GOT3 (cell line): ENCODE results near the gene SYNE1.
"Not testable (repeated sequence)": the region's sequence is repeated elsewhere in the genome, so short reads cannot be mapped to it uniquely, and the experiment has no call there.

Experiments
- DNase-seq: peaks from one replicate; lab custom pipeline; 2025; ENCODE audit warnings: mixed read lengths; lab: John Stamatoyannopoulos, UW

The SYNE1 gene

DNA sequence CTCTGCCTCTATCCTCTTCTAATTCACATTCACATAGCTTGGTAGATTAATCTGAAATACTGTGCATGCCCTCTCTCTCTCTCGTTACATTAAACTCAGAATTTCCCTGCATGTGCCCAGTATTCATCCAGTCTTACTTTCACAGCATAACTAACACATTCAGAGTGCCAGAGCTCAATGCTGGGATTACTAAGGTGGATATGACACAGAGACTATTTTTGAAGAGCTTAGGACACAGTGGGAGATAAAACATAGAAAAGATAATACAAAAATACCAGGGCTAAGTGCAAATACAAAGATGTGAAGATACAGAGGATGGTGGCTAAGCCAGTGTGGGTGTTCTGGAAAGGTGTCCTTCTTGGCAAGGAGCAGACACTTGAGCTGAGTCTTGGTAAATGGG lies 6.3 kb downstream of the SYNE1 start:
- DNase-seq: no peak

DNA sequence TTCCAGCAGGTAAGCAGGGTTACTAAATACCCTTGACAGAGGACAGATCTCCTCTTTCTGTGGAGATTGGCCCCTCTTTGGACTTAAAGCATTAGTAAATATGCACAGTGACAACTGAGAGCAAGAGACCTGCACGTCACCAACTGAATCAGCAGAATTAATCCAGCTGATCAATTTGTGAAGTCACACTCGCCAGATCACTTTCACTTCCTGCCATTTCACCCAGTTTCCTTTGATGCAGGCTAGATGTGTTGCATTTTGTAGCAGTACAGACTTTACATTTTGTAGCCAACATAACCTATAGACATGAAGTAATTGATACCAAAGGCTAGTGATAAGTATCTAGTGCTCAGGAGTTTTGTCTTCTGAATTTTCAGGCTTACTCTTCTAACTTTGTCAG lies 11.9 kb downstream of the SYNE1 start:
- DNase-seq: no peak

GRCh38 chr6:152614776-152615175 lies 22.4 kb downstream of the SYNE1 start:
- not testable (repeated sequence) for DNase-seq

- DNase-seq: no peak
These were observed 28.0 kb downstream of the SYNE1 start for GRCh38 chr6:152609125-152609670.

- no peak for DNase-seq
These were observed 31.2 kb downstream of the SYNE1 start for GRCh38 chr6:152605941-152606340.

DNA sequence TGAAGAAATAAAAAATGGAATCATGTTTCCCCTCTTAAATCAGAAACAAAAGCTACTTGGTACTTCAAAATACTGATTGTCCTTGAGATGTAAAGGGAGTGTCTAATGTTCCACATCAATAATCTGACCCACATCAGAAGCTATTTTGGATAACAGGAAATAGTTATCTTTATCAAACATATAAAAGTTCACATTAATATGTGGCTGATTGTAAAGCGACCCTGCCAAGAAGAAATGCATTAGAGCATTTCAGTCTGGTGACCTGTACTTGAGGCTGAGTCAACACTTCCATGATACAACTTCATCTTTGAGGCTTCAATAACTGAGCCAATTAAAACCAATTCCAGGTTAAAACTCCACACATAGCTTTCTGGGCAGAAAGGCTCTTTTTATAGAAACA lies 31.8 kb downstream of the SYNE1 start:
- DNase-seq: no peak

DNA sequence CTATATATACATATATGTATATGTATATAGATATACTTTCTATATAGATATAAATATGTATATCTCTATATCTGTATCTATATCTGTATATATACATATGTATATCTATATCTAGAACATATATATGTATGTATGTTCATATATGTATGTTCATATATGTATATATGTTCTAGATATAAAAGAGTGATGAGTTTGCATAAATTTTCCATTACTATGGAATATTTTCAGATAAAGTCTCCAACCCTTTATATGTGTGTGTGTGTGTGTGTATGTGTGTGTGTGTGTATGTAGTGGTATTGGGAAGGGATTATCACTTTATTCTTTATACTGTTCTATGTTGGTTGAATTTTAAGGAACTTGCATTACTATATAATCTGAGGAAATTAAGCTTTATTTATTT lies 33.3 kb downstream of the SYNE1 start:
- DNase-seq: no peak

- DNase-seq: no peak
These were observed 37.1 kb downstream of the SYNE1 start for GRCh38 chr6:152600022-152600421.

DNA sequence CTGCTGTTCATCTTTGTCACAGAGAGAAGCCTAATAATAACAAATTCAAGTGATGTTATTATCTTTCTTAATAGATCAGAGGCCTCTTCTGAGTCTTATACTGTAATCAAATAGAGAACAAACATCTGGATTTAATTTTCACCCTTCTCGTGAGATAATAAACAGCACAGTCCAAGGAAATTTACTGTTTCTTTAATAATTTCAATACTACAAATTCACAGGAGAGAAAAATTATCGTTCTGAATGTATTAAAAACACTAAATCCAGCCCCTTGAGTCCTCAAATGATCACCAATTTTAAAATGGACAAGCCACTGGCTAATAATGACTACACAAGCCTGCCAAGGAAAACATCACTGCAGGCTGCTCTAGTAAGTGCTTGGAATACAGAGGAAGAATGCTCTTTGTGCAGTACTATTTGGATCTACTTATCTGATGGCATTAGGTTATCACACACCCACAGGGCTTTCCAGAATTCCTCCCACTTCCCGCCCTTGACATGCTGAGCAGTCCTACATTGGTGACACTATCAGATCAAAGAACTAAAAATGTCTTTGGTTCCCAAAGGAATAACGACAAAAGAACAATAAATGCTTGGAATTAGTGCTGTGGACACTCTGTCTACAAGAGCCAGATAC lies 38.1 kb downstream of the SYNE1 start:
- DNase-seq: no peak

DNA sequence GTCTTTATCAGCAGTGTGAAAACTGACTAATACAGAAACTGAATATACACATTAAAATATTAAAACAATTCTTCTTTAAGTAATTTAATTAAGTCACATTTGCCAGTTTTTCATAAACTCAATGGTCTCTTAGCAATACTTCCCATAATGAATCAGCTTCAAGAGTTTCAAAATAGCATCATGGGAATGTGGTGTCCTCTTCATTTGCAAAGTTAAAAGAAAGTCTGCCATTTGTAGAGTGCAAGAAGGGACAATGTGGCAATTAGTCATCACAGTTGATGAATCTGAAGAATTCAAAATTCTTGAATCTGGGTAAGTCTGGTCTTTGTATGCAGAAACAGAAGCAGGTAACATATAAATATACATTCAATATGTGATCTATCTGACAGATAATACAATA lies 38.7 kb downstream of the SYNE1 start:
- no peak for DNase-seq

DNA sequence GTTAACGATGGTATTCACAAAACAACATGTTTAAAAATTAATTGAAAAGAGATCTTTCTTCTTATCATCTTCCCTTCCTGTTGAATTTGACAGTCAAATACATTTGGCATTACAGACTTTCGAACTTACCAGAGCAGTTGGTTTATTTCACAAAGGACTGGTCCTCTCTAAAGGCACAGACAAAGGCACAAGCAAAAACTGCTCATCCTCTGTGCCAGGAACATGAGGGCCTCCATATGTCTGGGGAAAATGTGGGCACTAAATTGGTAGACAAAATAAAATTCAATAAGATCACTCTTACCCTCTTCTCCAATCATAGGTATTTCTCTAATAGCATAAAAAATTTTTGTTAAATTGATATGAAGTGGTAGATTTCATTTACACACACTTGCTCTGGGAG lies 40.4 kb downstream of the SYNE1 start:
- DNase-seq: no peak

- DNase-seq: no peak
These were observed 41.7 kb downstream of the SYNE1 start for GRCh38 chr6:152595499-152595898.

- DNase-seq: no peak
These were observed 42.5 kb downstream of the SYNE1 start for GRCh38 chr6:152594701-152595100.

GRCh38 chr6:152588456-152588855 lies 48.7 kb downstream of the SYNE1 start:
- no peak for DNase-seq

GRCh38 chr6:152587473-152587872 lies 49.7 kb downstream of the SYNE1 start:
- no peak for DNase-seq

GRCh38 chr6:152585236-152585635 lies 51.9 kb downstream of the SYNE1 start:
- no peak for DNase-seq

DNA sequence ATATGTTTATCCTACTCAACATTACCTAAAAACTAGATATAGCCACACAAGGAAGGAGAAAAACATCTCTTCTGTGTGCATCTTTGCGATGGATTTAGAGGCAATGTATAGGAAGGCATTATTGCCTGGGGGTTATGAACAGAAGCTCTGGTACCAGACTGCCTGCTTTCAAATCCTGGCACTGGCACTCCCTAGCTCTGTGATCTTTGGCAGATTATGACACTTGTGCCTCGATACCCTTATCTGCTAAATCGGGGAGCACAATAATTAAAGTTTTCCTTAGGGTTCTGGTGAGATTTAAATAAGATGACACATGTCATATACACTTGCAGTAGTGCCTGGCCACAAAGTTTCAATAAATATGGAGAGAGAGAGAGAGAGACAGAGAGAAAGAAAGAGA lies 53.3 kb downstream of the SYNE1 start:
- no peak for DNase-seq

DNA sequence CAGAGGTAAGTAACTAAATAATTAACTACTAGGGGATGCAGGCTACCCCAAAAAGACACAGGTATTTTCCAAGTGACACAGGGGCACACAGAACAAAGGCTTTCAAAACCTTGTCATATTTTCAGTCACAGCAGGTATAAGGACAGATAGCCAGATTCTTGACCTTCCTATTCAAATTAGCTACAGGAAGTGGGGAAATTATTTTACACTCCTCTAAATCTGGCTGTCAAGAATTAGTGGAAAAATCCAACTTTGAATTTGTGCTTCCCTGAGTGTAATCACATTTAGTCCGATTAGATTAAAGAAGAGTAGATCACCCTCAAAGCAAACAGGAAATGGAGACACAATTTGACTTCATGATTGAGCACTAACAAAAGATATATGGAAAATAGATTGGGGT lies 60.6 kb downstream of the SYNE1 start:
- DNase-seq: no peak

GRCh38 chr6:152575621-152576150 lies 61.5 kb downstream of the SYNE1 start:
- DNase-seq: no peak

DNA sequence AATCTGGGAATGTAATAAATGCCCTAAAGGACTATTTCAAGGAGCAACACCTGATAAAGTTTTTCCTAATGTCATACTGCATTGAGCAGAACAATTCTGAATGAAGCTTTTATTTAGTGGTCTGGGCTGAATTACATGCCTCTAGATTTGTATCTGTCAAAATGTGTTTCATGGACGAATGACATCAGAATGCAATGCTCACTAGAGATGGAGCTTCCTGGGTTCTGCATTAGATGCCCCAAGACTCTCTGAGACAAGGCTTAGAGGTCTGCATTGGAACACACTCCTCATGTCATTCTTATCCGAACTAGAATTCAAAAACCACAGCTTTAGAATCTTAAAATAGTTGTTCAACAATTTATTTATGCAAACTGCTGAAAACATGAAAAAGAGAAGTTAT lies 62.0 kb downstream of the SYNE1 start:
- DNase-seq: no peak

DNA sequence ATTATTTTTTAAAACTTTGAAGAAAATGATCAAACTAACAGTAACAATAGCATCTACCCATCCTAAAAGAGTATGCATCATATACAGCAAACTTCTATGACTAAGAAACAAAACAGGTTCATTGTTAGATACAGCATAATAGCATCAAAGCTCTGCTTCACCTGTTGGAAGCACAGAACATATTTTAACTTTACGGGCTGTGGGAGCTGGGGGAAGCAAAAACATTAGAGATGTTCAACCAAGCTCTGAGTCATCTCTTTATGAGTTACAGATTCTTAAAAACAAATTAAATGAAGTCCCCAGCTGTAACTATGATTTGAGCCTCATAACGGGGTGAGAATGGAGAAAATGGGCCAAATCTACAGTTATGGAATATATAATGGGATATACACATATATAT lies 63.4 kb downstream of the SYNE1 start:
- DNase-seq: no peak

DNA sequence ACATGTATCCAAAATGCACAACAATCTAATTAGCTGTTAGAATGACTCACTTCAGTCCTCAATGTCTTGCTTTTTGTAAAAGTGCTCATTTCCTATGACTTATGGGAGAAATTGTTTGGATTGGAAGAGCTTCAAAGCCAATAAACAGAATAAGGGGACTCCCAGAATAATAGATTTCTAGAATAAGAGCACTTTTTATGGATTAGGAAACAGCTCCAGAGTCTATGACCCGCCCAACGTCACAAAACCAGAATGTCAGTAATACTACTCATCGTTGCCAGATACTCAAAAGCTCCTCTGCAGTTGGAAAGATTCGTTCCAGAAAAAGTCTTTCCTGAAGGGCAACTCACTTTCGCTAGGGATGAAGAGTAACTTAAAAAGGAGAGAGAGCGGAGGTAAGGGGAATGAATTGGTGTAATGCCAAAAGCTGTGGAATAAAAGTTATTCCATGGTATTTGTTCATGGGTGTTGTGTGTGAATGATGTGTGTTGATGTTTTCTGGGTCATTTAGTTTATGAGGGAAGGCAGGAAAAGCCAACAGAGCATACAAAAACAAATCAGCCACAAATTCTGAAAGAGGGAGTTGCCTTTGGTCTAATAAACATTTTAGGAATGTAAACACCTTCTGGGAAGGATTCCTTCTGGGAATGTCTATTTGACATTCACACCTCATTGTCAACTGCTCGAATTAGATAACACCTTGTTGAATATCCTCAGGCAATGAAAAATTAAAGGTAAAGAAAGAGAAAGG lies 64.6 kb downstream of the SYNE1 start:
- no peak for DNase-seq

GRCh38 chr6:152571943-152572337 lies 65.2 kb downstream of the SYNE1 start:
- DNase-seq: no peak
